A549 (cell line): ENCODE measurements around the gene CDH1. TPM values are rescaled to one million over a fixed set of nuclear protein-coding genes. Genes with fewer than 3 reads are reported as not detected.

Experiments used
- ATAC-seq, 2 experiments: fragments of 200-7000 bp in 1 of 2; fragments of >200 bp in 1 of 2; cut with Nextera tagmentation in 1 of 2; cut with Tn5 transposase in 1 of 2; 3 replicates each; pipeline versions ENCODE4 v1.8.0 to v1.9.1; 2018 to 2020; ENCODE audit warnings: mild to moderate bottlenecking in 1 of 2, moderate library complexity in 1 of 2
- CTCF ChIA-PET: fragments of 300-600 bp; sonication (Branson Sonifier 250); formaldehyde crosslinking; extraction: SDS; loops from one replicate; lab custom pipeline; 2021; ENCODE audit warnings: antibody characterized with exemption, inconsistent platforms; lab: Yijun Ruan, JAX
- POLR2A ChIA-PET: fragments of 350-600 bp; formaldehyde crosslinking; extraction: SDS; loops from one replicate; lab custom pipeline; 2021; ENCODE audit warnings: antibody characterized with exemption, inconsistent platforms; lab: Yijun Ruan, JAX
- DNase-seq, 2 experiments: peaks; one replicate each; pipeline versions ENCODE4 v3.0.0 to v3.0.0-alpha.2; 2011 to 2016; ENCODE audit warnings: low read depth in 1 of 2, low spot score in 1 of 2
- FAIRE-seq: peaks from 2 replicates; lab custom pipeline; 2011; peaks lifted over from hg19 to GRCh38; lab: Jason Lieb, UNC
- H3K27ac ChIP-seq, 2 experiments: fragments of >200 bp; sonication (Bioruptor Twin); formaldehyde crosslinking; 3 replicates each; pipeline ENCODE4 v1.5.1; 2016 to 2017
- H3K4me1 ChIP-seq: fragments of >200 bp; sonication (Bioruptor Twin); formaldehyde crosslinking; 3 replicates; pipeline ENCODE4 v1.6.1; 2016
- H3K4me2 ChIP-seq: fragments of >200 bp; sonication (Bioruptor Twin); formaldehyde crosslinking; 3 replicates; pipeline ENCODE4 v1.6.1; 2016
- H3K4me3 ChIP-seq: fragments of >200 bp; sonication (Bioruptor Twin); formaldehyde crosslinking; 3 replicates; pipeline ENCODE4 v1.5.1; 2016
- H3K9me3 ChIP-seq: fragments of >200 bp; sonication (Bioruptor Twin); formaldehyde crosslinking; 3 replicates; pipeline ENCODE4 v1.6.1; 2016
- CBX2 ChIP-seq: fragments of 200-600 bp; sonication (generic); IDR thresholded peaks from 2 replicates; pipeline ENCODE4 v1.6.1; 2016; ENCODE audit warnings: low read depth, mild to moderate bottlenecking, borderline replicate concordance
- CEBPB ChIP-seq, 2 experiments: fragments of >200 bp in 1 of 2; sonication (Bioruptor Twin) in 1 of 2; formaldehyde crosslinking in 1 of 2; IDR thresholded peaks; 2 replicates each; pipeline ENCODE4 v1.6.1; 2012 to 2016
- CHD2 ChIP-seq: fragments of 150-350 bp; IDR thresholded peaks from 2 replicates; pipeline ENCODE4 v1.6.1; 2014; ENCODE audit warnings: low read length; ENCODE audit not compliant: partially characterized antibody
- CHD4 ChIP-seq: fragments of 200-600 bp; sonication (generic); IDR thresholded peaks from 2 replicates; pipeline ENCODE4 v1.6.1; 2016; ENCODE audit warnings: antibody characterized with exemption, mild to moderate bottlenecking, borderline replicate concordance
- EP300 ChIP-seq, 2 experiments: fragments of >200 bp; sonication (Bioruptor Twin); formaldehyde crosslinking; IDR thresholded peaks; 2 replicates in 1 of 2; 3 replicates in 1 of 2; pipeline ENCODE4 v1.6.1; 2016 to 2017
- FOSB ChIP-seq: fragments of 250-450 bp; sonication (Bioruptor Pico); IDR thresholded peaks from 2 replicates; pipeline ENCODE4 v1.5.0; 2020; ENCODE audit warnings: mild to moderate bottlenecking, moderate library complexity
- FOSL2 ChIP-seq, 2 experiments: fragments of 450-650 bp in 1 of 2; fragments of >200 bp in 1 of 2; sonication (Bioruptor Twin) in 1 of 2; formaldehyde crosslinking; IDR thresholded peaks; 2 replicates each; pipeline versions ENCODE4 v1.5.0 to v1.6.1; 2016 to 2020; ENCODE audit warnings: mild to moderate bottlenecking in 1 of 2, moderate library complexity in 1 of 2
- FOXS1 ChIP-seq: fragments of 250-450 bp; sonication (Bioruptor Pico); IDR thresholded peaks from 2 replicates; pipeline ENCODE4 v1.5.0; 2020; ENCODE audit warnings: mild to moderate bottlenecking, moderate library complexity
- HEYL ChIP-seq: fragments of 250-450 bp; sonication (Bioruptor Pico); IDR thresholded peaks from 2 replicates; pipeline ENCODE4 v1.8.0; 2021; ENCODE audit warnings: mild to moderate bottlenecking, moderate library complexity
- HOXA7 ChIP-seq: fragments of 250-450 bp; sonication (Bioruptor Pico); IDR thresholded peaks from 2 replicates; pipeline ENCODE4 v1.5.0; 2020; ENCODE audit warnings: mild to moderate bottlenecking, moderate library complexity
- JUNB ChIP-seq: fragments of >200 bp; sonication (Bioruptor Twin); formaldehyde crosslinking; IDR thresholded peaks from 2 replicates; pipeline ENCODE4 v1.6.1; 2016
- KDM1A ChIP-seq: fragments of 200-600 bp; sonication (generic); IDR thresholded peaks from 2 replicates; pipeline ENCODE4 v1.6.1; 2016; ENCODE audit warnings: low read depth, mild to moderate bottlenecking
- MYC ChIP-seq: IDR thresholded peaks from 2 replicates; pipeline ENCODE4 v1.6.1; 2012; ENCODE audit warnings: mild to moderate bottlenecking, inconsistent platforms, low read length, improper control_type of control experiment, borderline replicate concordance
- NR3C1 ChIP-seq: fragments of >200 bp; sonication (Bioruptor Twin); formaldehyde crosslinking; IDR thresholded peaks from 3 replicates; pipeline ENCODE4 v1.6.1; 2017
- RAD21 ChIP-seq, 2 experiments: fragments of >200 bp in 1 of 2; sonication (Bioruptor Twin) in 1 of 2; formaldehyde crosslinking in 1 of 2; IDR thresholded peaks in 1 of 2; conservative IDR thresholded peaks in 1 of 2; 2 replicates in 1 of 2; 3 replicates in 1 of 2; pipeline ENCODE4 v1.6.1; 2012 to 2018; ENCODE audit warnings: inconsistent platforms in 1 of 2
- RARB ChIP-seq: fragments of 250-450 bp; sonication (Bioruptor Pico); IDR thresholded peaks from 2 replicates; pipeline ENCODE4 v1.8.0; 2021; ENCODE audit warnings: mild to moderate bottlenecking, moderate library complexity
- RNF2 ChIP-seq: fragments of 200-600 bp; sonication (generic); IDR thresholded peaks from 2 replicates; pipeline ENCODE4 v1.6.1; 2016; ENCODE audit warnings: low read depth, mild to moderate bottlenecking, antibody characterized with exemption, moderate library complexity, borderline replicate concordance
- ZC3H11A ChIP-seq: fragments of 450-650 bp; IDR thresholded peaks from 2 replicates; pipeline ENCODE4 v1.6.1; 2014; ENCODE audit warnings: antibody characterized with exemption, mild to moderate bottlenecking
- ZFP36 ChIP-seq: fragments of 450-650 bp; IDR thresholded peaks from 2 replicates; pipeline ENCODE4 v1.6.1; 2014; ENCODE audit warnings: borderline replicate concordance; ENCODE audit not compliant: partially characterized antibody
- WGBS: methylation state at CpG from one replicate; pipeline ENCODE4 v1.1.6; 2017; ENCODE audit errors: missing lambda C conversion rate; 5-methylcytosine and 5-hydroxymethylcytosine counted together
- polyA plus RNA-seq, 4 experiments: library from polyadenylated mRNA; depleted of rRNA in 3 of 4; stranded (reverse); fragments of >200 nt; fragmentation: RNase III in 1 of 4; extraction: RNeasy Plus Mini Kit Qiagen cat#74134 plus additional on column Dnase treatment in 1 of 4; gene quantifications; 2 replicates in 3 of 4; 3 replicates in 1 of 4; pipeline ENCODE4 v1.2.3, GENCODE V29; 2011 to 2017
- TF ChIP-seq, protein P1 (sequence below): fragments of 250-450 bp; sonication (Bioruptor Pico); IDR thresholded peaks from 2 replicates; pipeline ENCODE4 v1.5.0; 2020; ENCODE audit warnings: low read depth, mild to moderate bottlenecking, moderate library complexity
- TF ChIP-seq, protein P2 (sequence below): fragments of >200 bp; sonication (Bioruptor Twin); formaldehyde crosslinking; IDR thresholded peaks from 2 replicates; pipeline ENCODE4 v1.6.1; 2016
- TF ChIP-seq, protein P3 (sequence below): fragments of 250-450 bp; sonication (Bioruptor Pico); IDR thresholded peaks from 2 replicates; pipeline ENCODE4 v1.5.0; 2021; ENCODE audit warnings: mild to moderate bottlenecking, moderate library complexity, borderline replicate concordance
- TF ChIP-seq, protein P4 (sequence below): fragments of 200-600 bp; sonication (generic); IDR thresholded peaks from 2 replicates; pipeline ENCODE4 v1.6.1; 2016; ENCODE audit warnings: antibody characterized with exemption, mild to moderate bottlenecking, moderate library complexity

The CDH1 gene
- polyA plus RNA-seq, 2 of the 4 experiments (the other 2 are of a cell fraction) = 6.0 to 24.5 TPM

DNA sequence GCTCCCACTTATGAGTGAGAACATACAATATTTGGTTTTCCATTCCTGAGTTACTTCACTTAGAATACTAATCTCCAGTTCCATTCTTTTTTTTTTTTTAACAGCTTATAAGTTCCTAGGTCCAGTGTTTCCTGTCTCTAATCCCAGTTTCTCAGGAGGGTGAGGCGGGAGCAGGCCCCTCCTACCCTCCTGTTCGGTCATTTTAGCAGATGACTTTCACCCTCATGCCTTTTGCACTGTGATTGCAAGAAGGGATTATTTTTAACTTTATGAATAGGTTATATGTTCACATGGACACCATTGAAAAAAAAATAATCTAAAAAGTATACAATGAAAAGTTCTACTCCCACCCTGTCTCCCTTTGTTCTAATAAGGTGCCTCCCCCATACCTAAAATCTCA, 47.6 kb downstream of the CDH1 start:
- no peak for DNase-seq
- no peak for ATAC-seq
- Histone ChIP-seq H3K4me1 (peaks cover 19% of the 10 kb centered on the region), H3K4me2 (no peak overlapping the region), H3K4me3 (no peak overlapping the region), H3K27ac (no peak overlapping the region), H3K9me3 (no peaks in the 10 kb centered on the region)
- CTCF ChIA-PET = interaction anchor here (0.6 to 2.1 kb wide), 4 partner anchors 15 to 264 kb away, joined by 3 to 9 read pairs (median 4); no protein-coding TSS in a partner anchor
- POLR2A ChIA-PET = no interaction called here
- FAIRE-seq = no peak
- 95% methylated on average over 2 of the region's 2 CpGs for WGBS
- no peak for TF ChIP-seq FOSL2 (IDR thresholded peaks at IDR 0.05)
- TF ChIP-seq FOSL2 (CRISPR knock-in tag; IDR thresholded peaks at IDR 0.05) = no peak
- no peak for TF ChIP-seq RAD21 (conservative IDR thresholded peaks at IDR 0.05 in 1 of 2, IDR thresholded peaks at IDR 0.05 in 1 of 2)
- no peak for TF ChIP-seq MYC
- no peak for TF ChIP-seq HOXA7 (CRISPR knock-in tag)
- TF ChIP-seq CHD4 = no peak
- no peak for TF ChIP-seq HEYL (CRISPR knock-in tag)
- TF ChIP-seq, protein P1, sequence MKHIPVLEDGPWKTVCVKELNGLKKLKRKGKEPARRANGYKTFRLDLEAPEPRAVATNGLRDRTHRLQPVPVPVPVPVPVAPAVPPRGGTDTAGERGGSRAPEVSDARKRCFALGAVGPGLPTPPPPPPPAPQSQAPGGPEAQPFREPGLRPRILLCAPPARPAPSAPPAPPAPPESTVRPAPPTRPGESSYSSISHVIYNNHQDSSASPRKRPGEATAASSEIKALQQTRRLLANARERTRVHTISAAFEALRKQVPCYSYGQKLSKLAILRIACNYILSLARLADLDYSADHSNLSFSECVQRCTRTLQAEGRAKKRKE (CRISPR knock-in tag) = no peak
- TF ChIP-seq ZFP36 = no peak

DNA sequence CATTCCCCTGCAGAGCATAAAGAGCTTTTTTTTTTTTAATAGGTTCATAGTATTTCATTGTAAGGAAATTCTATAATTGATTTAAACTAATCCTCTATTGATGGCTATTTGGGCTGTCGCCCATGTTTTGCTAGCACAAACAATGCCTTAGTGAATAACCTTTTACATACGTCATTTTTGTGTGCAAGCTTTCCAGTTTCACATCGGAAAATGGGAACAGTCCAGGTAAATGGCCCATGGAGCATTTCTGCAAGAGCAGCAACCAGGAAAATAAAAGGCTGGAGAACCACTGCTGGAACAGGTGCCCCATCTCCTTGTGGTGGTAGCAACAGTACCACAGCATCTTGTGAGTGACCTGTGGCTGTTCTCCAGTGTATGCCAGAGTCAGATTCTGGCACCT, 48.6 kb downstream of the CDH1 start:
- Histone ChIP-seq H3K4me2 (no peak overlapping the region), H3K27ac (no peak overlapping the region), H3K4me3 (no peak overlapping the region), H3K9me3 (no peaks in the 10 kb centered on the region), H3K4me1 (peaks cover 26% of the 10 kb centered on the region)
- DNase-seq = no peak
- CTCF ChIA-PET = no interaction called here
- FAIRE-seq = no peak
- 81% methylated on average over 3 of the region's 3 CpGs for WGBS
- ATAC-seq = no peak
- POLR2A ChIA-PET = no interaction called here
- TF ChIP-seq, protein P2, sequence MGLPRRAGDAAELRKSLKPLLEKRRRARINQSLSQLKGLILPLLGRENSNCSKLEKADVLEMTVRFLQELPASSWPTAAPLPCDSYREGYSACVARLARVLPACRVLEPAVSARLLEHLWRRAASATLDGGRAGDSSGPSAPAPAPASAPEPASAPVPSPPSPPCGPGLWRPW = no peak
- no peak for TF ChIP-seq JUNB
- TF ChIP-seq ZC3H11A = no peak
- TF ChIP-seq FOXS1 (CRISPR knock-in tag) = no peak
- TF ChIP-seq, protein P3, sequence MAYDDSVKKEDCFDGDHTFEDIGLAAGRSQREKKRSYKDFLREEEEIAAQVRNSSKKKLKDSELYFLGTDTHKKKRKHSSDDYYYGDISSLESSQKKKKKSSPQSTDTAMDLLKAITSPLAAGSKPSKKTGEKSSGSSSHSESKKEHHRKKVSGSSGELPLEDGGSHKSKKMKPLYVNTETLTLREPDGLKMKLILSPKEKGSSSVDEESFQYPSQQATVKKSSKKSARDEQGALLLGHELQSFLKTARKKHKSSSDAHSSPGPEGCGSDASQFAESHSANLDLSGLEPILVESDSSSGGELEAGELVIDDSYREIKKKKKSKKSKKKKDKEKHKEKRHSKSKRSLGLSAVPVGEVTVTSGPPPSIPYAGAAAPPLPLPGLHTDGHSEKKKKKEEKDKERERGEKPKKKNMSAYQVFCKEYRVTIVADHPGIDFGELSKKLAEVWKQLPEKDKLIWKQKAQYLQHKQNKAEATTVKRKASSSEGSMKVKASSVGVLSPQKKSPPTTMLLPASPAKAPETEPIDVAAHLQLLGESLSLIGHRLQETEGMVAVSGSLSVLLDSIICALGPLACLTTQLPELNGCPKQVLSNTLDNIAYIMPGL (CRISPR knock-in tag) = no peak
- TF ChIP-seq ZFP36 = no peak
- no peak for TF ChIP-seq EP300 (IDR thresholded peaks at IDR 0.05)
- no peak for TF ChIP-seq RNF2
- TF ChIP-seq CEBPB (IDR thresholded peaks at IDR 0.05) = no peak
- TF ChIP-seq RARB (CRISPR knock-in tag) = no peak
- TF ChIP-seq KDM1A = no peak
- no peak for TF ChIP-seq FOSB (CRISPR knock-in tag)
- no peak for TF ChIP-seq NR3C1
- TF ChIP-seq CHD2 = no peak
- no peak for TF ChIP-seq HEYL (CRISPR knock-in tag)
- no peak for TF ChIP-seq CBX2
- TF ChIP-seq, protein P4, sequence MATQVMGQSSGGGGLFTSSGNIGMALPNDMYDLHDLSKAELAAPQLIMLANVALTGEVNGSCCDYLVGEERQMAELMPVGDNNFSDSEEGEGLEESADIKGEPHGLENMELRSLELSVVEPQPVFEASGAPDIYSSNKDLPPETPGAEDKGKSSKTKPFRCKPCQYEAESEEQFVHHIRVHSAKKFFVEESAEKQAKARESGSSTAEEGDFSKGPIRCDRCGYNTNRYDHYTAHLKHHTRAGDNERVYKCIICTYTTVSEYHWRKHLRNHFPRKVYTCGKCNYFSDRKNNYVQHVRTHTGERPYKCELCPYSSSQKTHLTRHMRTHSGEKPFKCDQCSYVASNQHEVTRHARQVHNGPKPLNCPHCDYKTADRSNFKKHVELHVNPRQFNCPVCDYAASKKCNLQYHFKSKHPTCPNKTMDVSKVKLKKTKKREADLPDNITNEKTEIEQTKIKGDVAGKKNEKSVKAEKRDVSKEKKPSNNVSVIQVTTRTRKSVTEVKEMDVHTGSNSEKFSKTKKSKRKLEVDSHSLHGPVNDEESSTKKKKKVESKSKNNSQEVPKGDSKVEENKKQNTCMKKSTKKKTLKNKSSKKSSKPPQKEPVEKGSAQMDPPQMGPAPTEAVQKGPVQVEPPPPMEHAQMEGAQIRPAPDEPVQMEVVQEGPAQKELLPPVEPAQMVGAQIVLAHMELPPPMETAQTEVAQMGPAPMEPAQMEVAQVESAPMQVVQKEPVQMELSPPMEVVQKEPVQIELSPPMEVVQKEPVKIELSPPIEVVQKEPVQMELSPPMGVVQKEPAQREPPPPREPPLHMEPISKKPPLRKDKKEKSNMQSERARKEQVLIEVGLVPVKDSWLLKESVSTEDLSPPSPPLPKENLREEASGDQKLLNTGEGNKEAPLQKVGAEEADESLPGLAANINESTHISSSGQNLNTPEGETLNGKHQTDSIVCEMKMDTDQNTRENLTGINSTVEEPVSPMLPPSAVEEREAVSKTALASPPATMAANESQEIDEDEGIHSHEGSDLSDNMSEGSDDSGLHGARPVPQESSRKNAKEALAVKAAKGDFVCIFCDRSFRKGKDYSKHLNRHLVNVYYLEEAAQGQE = no peak
